ENCODE data around the gene LAMA2.

LAMA2 gene

DNA sequence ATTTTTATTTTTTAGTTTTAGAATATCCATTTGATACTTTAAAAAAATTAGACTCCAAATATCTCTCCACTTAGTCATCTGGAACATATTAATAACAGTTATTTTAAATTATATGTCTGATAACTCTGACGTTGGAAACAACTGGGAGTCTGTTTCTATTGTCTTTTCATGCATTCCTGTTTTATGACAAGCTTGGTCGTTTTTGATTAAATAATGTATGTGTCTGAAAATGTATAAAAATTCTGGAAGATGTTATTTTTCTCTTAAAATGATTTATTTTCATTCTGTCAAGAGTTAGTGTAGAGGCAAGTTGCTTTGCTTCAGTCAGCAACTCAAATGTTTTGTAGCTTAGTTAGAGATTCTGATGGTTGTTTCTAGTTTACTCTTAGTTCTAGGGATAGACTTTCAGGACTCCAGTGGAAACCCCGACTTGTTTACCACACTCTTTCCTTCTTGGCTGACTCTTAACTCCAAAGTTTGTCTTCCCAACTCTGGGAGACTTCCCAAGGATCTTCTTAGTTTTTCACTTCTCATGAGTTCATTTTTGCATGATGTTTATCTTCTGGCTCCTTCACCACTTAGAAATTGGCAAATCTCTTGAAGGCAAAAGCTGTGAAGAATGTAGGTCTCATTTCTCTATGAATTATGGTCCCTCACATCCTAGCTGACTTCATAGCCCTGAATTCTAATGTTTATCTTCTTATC lies 190.9 kb downstream of the LAMA2 start:
- TF ChIP-seq, protein P1, sequence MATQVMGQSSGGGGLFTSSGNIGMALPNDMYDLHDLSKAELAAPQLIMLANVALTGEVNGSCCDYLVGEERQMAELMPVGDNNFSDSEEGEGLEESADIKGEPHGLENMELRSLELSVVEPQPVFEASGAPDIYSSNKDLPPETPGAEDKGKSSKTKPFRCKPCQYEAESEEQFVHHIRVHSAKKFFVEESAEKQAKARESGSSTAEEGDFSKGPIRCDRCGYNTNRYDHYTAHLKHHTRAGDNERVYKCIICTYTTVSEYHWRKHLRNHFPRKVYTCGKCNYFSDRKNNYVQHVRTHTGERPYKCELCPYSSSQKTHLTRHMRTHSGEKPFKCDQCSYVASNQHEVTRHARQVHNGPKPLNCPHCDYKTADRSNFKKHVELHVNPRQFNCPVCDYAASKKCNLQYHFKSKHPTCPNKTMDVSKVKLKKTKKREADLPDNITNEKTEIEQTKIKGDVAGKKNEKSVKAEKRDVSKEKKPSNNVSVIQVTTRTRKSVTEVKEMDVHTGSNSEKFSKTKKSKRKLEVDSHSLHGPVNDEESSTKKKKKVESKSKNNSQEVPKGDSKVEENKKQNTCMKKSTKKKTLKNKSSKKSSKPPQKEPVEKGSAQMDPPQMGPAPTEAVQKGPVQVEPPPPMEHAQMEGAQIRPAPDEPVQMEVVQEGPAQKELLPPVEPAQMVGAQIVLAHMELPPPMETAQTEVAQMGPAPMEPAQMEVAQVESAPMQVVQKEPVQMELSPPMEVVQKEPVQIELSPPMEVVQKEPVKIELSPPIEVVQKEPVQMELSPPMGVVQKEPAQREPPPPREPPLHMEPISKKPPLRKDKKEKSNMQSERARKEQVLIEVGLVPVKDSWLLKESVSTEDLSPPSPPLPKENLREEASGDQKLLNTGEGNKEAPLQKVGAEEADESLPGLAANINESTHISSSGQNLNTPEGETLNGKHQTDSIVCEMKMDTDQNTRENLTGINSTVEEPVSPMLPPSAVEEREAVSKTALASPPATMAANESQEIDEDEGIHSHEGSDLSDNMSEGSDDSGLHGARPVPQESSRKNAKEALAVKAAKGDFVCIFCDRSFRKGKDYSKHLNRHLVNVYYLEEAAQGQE (IDR thresholded peaks at IDR 0.05; ENCODE audit: insufficient read depth in 1 of 2, low read depth in 2 of 2, low read length in 2 of 2), result no peak
- TF ChIP-seq POLR2AphosphoS5 (IDR thresholded peaks at IDR 0.05; ENCODE audit: low read depth, low read length) (no peak), TAF1 (IDR thresholded peaks at IDR 0.05; ENCODE audit: borderline replicate concordance, insufficient read depth, low read length) (no peak), FOXP2 (optimal IDR thresholded peaks at IDR 0.05; ENCODE audit: borderline replicate concordance, extremely low read depth, extremely low read length, insufficient read depth) (no peak), SIN3A (IDR thresholded peaks at IDR 0.05; ENCODE audit: borderline replicate concordance, insufficient read depth, low read length) (no peak)

DNA sequence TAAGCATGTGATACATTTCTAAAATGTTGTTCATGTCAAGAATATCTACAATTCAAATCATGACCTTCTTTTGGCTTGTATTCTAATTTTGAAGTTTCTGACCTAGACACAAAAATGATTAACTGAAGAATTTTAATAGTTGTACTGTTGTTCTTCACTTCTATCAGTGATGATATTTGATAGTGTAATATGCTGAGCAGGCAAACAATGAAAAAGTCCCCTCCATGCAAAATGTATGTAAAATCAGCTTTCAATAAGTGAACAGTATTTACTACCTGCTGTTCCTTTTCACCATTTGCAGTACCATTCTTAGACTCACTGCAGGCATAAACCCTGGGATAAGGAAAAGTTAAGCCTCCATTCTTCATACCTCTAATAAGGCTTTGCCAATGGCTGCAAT lies 201.5 kb downstream of the LAMA2 start:
- TF ChIP-seq TAF1 (IDR thresholded peaks at IDR 0.05; ENCODE audit: borderline replicate concordance, insufficient read depth, low read length), result no peak
- TF ChIP-seq, protein P1 (IDR thresholded peaks at IDR 0.05; ENCODE audit: insufficient read depth in 1 of 2, low read depth in 2 of 2, low read length in 2 of 2), result no peak
- TF ChIP-seq FOXP2 (optimal IDR thresholded peaks at IDR 0.05; ENCODE audit: borderline replicate concordance, extremely low read depth, extremely low read length, insufficient read depth), result no peak
- no peak for TF ChIP-seq POLR2AphosphoS5 (IDR thresholded peaks at IDR 0.05; ENCODE audit: low read depth, low read length)
- no peak for TF ChIP-seq SIN3A (IDR thresholded peaks at IDR 0.05; ENCODE audit: borderline replicate concordance, insufficient read depth, low read length)

DNA sequence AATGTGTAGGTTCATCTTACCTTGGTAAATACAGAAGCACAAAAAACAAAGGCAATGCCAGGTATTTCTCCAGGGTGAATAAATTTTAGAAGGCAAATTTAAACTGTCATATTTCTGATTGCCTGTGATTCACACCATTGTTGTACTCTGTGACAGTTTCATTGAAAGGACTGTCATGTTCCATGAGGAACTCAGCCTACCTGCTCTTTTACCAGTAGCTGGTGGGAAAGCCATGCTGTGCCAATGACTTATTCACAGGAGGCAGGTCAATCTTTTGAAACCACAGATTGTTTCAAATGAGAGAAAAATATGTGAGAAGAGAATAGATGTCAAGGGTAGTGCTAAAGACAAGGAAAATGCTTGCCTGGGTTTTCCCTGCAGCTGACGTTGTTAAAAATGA lies 206.4 kb downstream of the LAMA2 start:
- no peak for TF ChIP-seq TAF1 (IDR thresholded peaks at IDR 0.05; ENCODE audit: borderline replicate concordance, insufficient read depth, low read length)
- no peak for TF ChIP-seq POLR2AphosphoS5 (IDR thresholded peaks at IDR 0.05; ENCODE audit: low read depth, low read length)
- TF ChIP-seq SIN3A (IDR thresholded peaks at IDR 0.05; ENCODE audit: borderline replicate concordance, insufficient read depth, low read length), result no peak
- no peak for TF ChIP-seq FOXP2 (optimal IDR thresholded peaks at IDR 0.05; ENCODE audit: borderline replicate concordance, extremely low read depth, extremely low read length, insufficient read depth)
- TF ChIP-seq, protein P1 (IDR thresholded peaks at IDR 0.05; ENCODE audit: insufficient read depth in 1 of 2, low read depth in 2 of 2, low read length in 2 of 2), result no peak

DNA sequence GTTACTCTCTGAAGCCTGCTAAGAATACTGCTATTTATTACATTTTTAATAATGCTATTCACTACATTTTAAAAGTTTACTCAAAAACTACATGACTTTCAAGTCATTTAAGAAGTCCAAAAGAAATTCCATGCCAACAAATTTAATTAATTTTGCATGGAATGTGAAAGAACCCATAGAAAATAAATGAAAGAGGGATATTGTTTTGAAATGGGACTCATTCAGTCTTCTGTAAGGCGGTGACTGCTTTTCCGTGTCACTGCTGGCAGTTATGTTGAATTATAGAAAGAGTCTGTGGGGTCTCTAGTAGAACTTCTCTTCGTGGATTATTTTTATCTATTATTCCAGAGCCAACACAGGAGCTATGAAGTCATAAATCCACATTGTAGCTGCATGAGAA lies 211.2 kb downstream of the LAMA2 start:
- TF ChIP-seq FOXP2 (optimal IDR thresholded peaks at IDR 0.05; ENCODE audit: borderline replicate concordance, extremely low read depth, extremely low read length, insufficient read depth) (no peak), SIN3A (IDR thresholded peaks at IDR 0.05; ENCODE audit: borderline replicate concordance, insufficient read depth, low read length) (no peak), POLR2AphosphoS5 (IDR thresholded peaks at IDR 0.05; ENCODE audit: low read depth, low read length) (no peak), TAF1 (IDR thresholded peaks at IDR 0.05; ENCODE audit: borderline replicate concordance, insufficient read depth, low read length) (no peak)
- TF ChIP-seq, protein P1 (IDR thresholded peaks at IDR 0.05; ENCODE audit: insufficient read depth in 1 of 2, low read depth in 2 of 2, low read length in 2 of 2), result no peak

Data from PFSK-1 (cell line).